GM21367 (cell line): ENCODE results near the gene AMFR.

Experiments
- ATAC-seq: cut with Tn5 transposase; IDR thresholded peaks from one replicate; pipeline ENCODE4 v1.9.1; 2021; ENCODE audit not compliant: unreplicated experiment

AMFR gene

GRCh38 chr16:56314244-56314850, 111.0 kb downstream of the AMFR start:
- ATAC-seq = no peak

GRCh38 chr16:56312556-56312955, 112.8 kb downstream of the AMFR start:
- no peak for ATAC-seq

DNA sequence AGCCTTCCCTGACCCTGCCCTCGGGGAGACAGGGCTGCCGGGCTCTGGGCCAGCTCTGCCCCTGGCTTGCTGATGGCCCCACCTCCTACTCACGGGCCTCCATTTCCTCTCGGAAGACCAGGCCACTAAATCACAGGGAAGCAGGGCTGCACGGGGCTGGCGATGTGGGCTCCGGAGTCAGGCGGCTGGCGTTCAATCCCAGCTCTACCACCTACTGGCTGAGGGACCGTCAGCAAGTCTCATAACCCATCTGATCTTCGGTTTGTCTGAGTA, 113.4 kb downstream of the AMFR start:
- ATAC-seq = no peak
